NCI-H524 (cell line): ENCODE measurements around the gene MYH9.

Source experiments
- DNase-seq, 2 experiments: peaks; one replicate each; lab custom pipeline; 2025; lab: John Stamatoyannopoulos, UW

MYH9 gene

GRCh38 chr22:36367479-36367878, 20.3 kb downstream of the MYH9 start:
- DNase-seq, result no peak

GRCh38 chr22:36367066-36367465, 20.7 kb downstream of the MYH9 start:
- DNase-seq, result no peak

- DNase-seq, result no peak
Measured at GRCh38 chr22:36366291-36366708, 21.5 kb downstream of the MYH9 start.

- DNase-seq, result no peak
Measured at GRCh38 chr22:36365020-36365411, 22.8 kb downstream of the MYH9 start.

- DNase-seq, result no peak
Measured at GRCh38 chr22:36364255-36365019, 23.3 kb downstream of the MYH9 start.

- no peak for DNase-seq
Measured at GRCh38 chr22:36363349-36363981, 24.3 kb downstream of the MYH9 start.

GRCh38 chr22:36362932-36363331, 24.8 kb downstream of the MYH9 start:
- no peak for DNase-seq

- DNase-seq, result no peak
Measured at GRCh38 chr22:36362075-36362474, 25.7 kb downstream of the MYH9 start.

GRCh38 chr22:36360871-36361383, 26.8 kb downstream of the MYH9 start:
- DNase-seq, result no peak

GRCh38 chr22:36360011-36360410, 27.8 kb downstream of the MYH9 start:
- DNase-seq, result no peak

- DNase-seq, result no peak
Measured at GRCh38 chr22:36359470-36359996, 28.2 kb downstream of the MYH9 start.

GRCh38 chr22:36358533-36359469, 29.0 kb downstream of the MYH9 start:
- DNase-seq, result no peak

GRCh38 chr22:36356708-36357624, 30.8 kb downstream of the MYH9 start:
- DNase-seq, result no peak

- no peak for DNase-seq
Measured at GRCh38 chr22:36355894-36356293, 31.9 kb downstream of the MYH9 start.

- no peak for DNase-seq
Measured at GRCh38 chr22:36355362-36355761, 32.4 kb downstream of the MYH9 start.

- DNase-seq, result no peak
Measured at GRCh38 chr22:36352803-36353507, 34.8 kb downstream of the MYH9 start.

- DNase-seq, result no peak
Measured at GRCh38 chr22:36351921-36352802, 35.6 kb downstream of the MYH9 start.

- DNase-seq, result no peak
Measured at GRCh38 chr22:36350751-36351594, 36.8 kb downstream of the MYH9 start.
